ENCODE measurements around the gene FTSJ3.
"Not testable (repeated sequence)": the region's sequence is repeated elsewhere in the genome, so short reads cannot be mapped to it uniquely, and the experiment has no call there.

FTSJ3 gene

GRCh38 chr17:63827002-63827800 is at the start of gene FTSJ3, which contains the start of gene PSMC5:
Gene FTSJ3 (minus strand): TSS chr17:63827663. CDS start chr17:63826902, 761 bp downstream.
Gene PSMC5 (plus strand): TSS chr17:63827431. CDS start chr17:63827491, 60 bp downstream.
- DNase-seq = peak; percentile 85

- not testable (repeated sequence) for DNase-seq
These were observed 47.2 kb upstream of the FTSJ3 start for GRCh38 chr17:63874693-63875092.

GRCh38 chr17:63874061-63874626 is 46.7 kb upstream of the FTSJ3 start:
- DNase-seq = not testable (repeated sequence)

- DNase-seq = not testable (repeated sequence)
These were observed 46.1 kb upstream of the FTSJ3 start, which contains the start of gene CSH2 for GRCh38 chr17:63873577-63873976. Gene CSH2 (minus strand): TSS chr17:63873677. CDS start chr17:63873614, 63 bp downstream.

GRCh38 chr17:63871646-63872365 is 44.3 kb upstream of the FTSJ3 start:
- DNase-seq = not testable (repeated sequence)

- DNase-seq = not testable (repeated sequence)
These were observed 42.8 kb upstream of the FTSJ3 start for GRCh38 chr17:63870292-63870665.

GRCh38 chr17:63869491-63870291 is 42.2 kb upstream of the FTSJ3 start:
- DNase-seq = not testable (repeated sequence)

- DNase-seq = not testable (repeated sequence)
These were observed 39.2 kb upstream of the FTSJ3 start for GRCh38 chr17:63866625-63867024.

- DNase-seq = no peak
These were observed 31.8 kb upstream of the FTSJ3 start for GRCh38 chr17:63859257-63859656.

- not testable (repeated sequence) for DNase-seq
These were observed 29.0 kb upstream of the FTSJ3 start for GRCh38 chr17:63856425-63856824.

GRCh38 chr17:63855185-63855584 is 27.7 kb upstream of the FTSJ3 start:
- no peak for DNase-seq

GRCh38 chr17:63854709-63855108 is 27.2 kb upstream of the FTSJ3 start:
- DNase-seq = no peak

- DNase-seq = no peak
These were observed 25.8 kb upstream of the FTSJ3 start for GRCh38 chr17:63853260-63853659.

- DNase-seq = no peak
These were observed 22.9 kb upstream of the FTSJ3 start for GRCh38 chr17:63850401-63850800.

GRCh38 chr17:63848834-63849689 is 21.6 kb upstream of the FTSJ3 start:
- no peak for DNase-seq

- DNase-seq = no peak
These were observed 20.2 kb upstream of the FTSJ3 start for GRCh38 chr17:63847525-63848249.

- no peak for DNase-seq
These were observed 18.0 kb upstream of the FTSJ3 start for GRCh38 chr17:63845509-63845908.

- no peak for DNase-seq
These were observed 16.6 kb upstream of the FTSJ3 start for GRCh38 chr17:63843910-63844677.

GRCh38 chr17:63843387-63843888 is 16.0 kb upstream of the FTSJ3 start:
- not testable (repeated sequence) for DNase-seq
